ENCODE measurements around the gene LTA4H.

The LTA4H gene

DNA sequence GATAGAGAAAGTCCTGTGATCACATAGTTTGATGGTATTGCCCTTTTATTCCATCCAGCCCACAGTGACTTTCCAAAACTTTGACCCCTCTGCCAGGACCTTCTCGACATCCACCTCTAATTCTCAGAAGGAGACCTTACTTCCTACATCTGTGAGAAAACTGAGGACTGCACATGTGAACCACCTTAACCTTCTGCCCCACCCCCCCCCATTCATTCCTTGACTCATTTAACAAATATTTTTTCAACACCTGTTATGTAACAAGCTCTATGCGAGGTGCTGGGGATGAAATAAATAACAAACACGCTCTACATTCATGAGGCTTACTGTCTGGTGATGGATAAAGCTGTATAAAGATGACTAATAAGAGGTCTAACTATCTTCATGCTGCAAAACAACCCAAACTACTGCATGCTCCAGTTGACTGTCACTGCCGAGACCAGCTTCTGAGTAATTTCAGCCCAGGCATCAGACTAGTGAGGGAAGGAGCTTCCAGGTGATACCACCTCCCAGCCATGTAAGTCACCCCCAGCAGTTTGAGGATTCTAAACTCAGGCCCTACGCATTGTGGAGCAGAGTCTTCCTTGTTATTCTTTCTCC, 37.4 kb downstream of the LTA4H start (continued):
- TF ChIP-seq, protein P1, sequence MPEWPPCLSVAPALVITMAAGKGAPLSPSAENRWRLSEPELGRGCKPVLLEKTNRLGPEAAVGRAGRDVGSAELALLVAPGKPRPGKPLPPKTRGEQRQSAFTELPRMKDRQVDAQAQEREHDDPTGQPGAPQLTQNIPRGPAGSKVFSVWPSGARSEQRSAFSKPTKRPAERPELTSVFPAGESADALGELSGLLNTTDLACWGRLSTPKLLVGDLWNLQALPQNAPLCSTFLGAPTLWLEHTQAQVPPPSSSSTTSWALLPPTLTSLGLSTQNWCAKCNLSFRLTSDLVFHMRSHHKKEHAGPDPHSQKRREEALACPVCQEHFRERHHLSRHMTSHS (tag by site-specific recombination; IDR thresholded peaks at IDR 0.05): no peak
- TF ChIP-seq ZNF555 (tag by site-specific recombination; conservative IDR thresholded peaks at IDR 0.05) (no peak), BCL11A (tag by site-specific recombination; IDR thresholded peaks at IDR 0.05; ENCODE audit: low read depth) (no peak), ZNF596 (tag by site-specific recombination; IDR thresholded peaks at IDR 0.05) (no peak), ZNF146 (tag by site-specific recombination; IDR thresholded peaks at IDR 0.05) (no peak), ZNF670 (tag by site-specific recombination; IDR thresholded peaks at IDR 0.05; ENCODE audit: low read depth) (no peak), ZNF132 (tag by site-specific recombination; IDR thresholded peaks at IDR 0.05; ENCODE audit: borderline replicate concordance) (no peak), ZNF610 (tag by site-specific recombination; IDR thresholded peaks at IDR 0.05; ENCODE audit: borderline replicate concordance) (no peak)
- TF ChIP-seq, protein P2, sequence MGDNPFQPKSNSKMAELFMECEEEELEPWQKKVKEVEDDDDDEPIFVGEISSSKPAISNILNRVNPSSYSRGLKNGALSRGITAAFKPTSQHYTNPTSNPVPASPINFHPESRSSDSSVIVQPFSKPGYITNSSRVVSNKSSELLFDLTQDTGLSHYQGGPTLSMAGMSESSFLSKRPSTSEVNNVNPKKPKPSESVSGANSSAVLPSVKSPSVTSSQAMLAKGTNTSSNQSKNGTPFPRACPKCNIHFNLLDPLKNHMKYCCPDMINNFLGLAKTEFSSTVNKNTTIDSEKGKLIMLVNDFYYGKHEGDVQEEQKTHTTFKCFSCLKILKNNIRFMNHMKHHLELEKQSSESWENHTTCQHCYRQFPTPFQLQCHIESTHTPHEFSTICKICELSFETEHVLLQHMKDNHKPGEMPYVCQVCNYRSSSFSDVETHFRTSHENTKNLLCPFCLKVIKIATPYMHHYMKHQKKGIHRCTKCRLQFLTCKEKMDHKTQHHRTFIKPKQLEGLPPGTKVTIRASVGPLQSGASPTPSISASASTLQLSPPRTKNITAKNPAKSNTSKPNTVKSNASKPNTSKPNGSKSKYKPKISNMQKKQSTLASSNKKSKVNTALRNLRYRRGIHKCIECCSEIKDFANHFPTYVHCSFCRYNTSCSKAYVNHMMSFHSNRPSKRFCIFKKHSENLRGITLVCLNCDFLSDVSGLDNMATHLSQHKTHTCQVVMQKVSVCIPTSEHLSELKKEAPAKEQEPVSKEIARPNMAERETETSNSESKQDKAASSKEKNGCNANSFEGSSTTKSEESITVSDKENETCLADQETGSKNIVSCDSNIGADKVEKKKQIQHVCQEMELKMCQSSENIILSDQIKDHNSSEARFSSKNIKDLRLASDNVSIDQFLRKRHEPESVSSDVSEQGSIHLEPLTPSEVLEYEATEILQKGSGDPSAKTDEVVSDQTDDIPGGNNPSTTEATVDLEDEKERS (tag by site-specific recombination; IDR thresholded peaks at IDR 0.05): no peak
- TF ChIP-seq, protein P3, sequence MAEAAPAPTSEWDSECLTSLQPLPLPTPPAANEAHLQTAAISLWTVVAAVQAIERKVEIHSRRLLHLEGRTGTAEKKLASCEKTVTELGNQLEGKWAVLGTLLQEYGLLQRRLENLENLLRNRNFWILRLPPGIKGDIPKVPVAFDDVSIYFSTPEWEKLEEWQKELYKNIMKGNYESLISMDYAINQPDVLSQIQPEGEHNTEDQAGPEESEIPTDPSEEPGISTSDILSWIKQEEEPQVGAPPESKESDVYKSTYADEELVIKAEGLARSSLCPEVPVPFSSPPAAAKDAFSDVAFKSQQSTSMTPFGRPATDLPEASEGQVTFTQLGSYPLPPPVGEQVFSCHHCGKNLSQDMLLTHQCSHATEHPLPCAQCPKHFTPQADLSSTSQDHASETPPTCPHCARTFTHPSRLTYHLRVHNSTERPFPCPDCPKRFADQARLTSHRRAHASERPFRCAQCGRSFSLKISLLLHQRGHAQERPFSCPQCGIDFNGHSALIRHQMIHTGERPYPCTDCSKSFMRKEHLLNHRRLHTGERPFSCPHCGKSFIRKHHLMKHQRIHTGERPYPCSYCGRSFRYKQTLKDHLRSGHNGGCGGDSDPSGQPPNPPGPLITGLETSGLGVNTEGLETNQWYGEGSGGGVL (tag by site-specific recombination; IDR thresholded peaks at IDR 0.05): no peak
- TF ChIP-seq, protein P4, sequence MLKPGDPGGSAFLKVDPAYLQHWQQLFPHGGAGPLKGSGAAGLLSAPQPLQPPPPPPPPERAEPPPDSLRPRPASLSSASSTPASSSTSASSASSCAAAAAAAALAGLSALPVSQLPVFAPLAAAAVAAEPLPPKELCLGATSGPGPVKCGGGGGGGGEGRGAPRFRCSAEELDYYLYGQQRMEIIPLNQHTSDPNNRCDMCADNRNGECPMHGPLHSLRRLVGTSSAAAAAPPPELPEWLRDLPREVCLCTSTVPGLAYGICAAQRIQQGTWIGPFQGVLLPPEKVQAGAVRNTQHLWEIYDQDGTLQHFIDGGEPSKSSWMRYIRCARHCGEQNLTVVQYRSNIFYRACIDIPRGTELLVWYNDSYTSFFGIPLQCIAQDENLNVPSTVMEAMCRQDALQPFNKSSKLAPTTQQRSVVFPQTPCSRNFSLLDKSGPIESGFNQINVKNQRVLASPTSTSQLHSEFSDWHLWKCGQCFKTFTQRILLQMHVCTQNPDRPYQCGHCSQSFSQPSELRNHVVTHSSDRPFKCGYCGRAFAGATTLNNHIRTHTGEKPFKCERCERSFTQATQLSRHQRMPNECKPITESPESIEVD (tag by site-specific recombination; IDR thresholded peaks at IDR 0.05): no peak

GRCh38 chr12:95997276-95997675, 38.1 kb downstream of the LTA4H start:
- CTCF ChIA-PET: interaction anchor here (0.6 to 5.6 kb wide), 5 partner anchors 10 to 520 kb away, joined by 3 to 58 read pairs (median 9); no protein-coding TSS in a partner anchor
- POLR2A ChIA-PET: no interaction called here
- TF ChIP-seq GLIS1 (tag by site-specific recombination; IDR thresholded peaks at IDR 0.05): no peak
- TF ChIP-seq ZNF555 (tag by site-specific recombination; conservative IDR thresholded peaks at IDR 0.05): no peak
- TF ChIP-seq ZNF501 (tag by site-specific recombination; IDR thresholded peaks at IDR 0.05): no peak
- no peak for TF ChIP-seq ZBTB26 (tag by site-specific recombination; optimal IDR thresholded peaks at IDR 0.05)
- TF ChIP-seq YY2 (tag by site-specific recombination; IDR thresholded peaks at IDR 0.05): no peak
- no peak for TF ChIP-seq ZNF596 (tag by site-specific recombination; IDR thresholded peaks at IDR 0.05)
- TF ChIP-seq ZSCAN23 (tag by site-specific recombination; IDR thresholded peaks at IDR 0.05): no peak
- TF ChIP-seq OVOL3 (tag by site-specific recombination; IDR thresholded peaks at IDR 0.05): no peak
- no peak for TF ChIP-seq HOXA7 (CRISPR knock-in tag; IDR thresholded peaks at IDR 0.05; ENCODE audit: borderline replicate concordance)
- TF ChIP-seq ZNF660 (tag by site-specific recombination; IDR thresholded peaks at IDR 0.05): no peak
- TF ChIP-seq ZNF48 (tag by site-specific recombination; IDR thresholded peaks at IDR 0.05): no peak
- TF ChIP-seq ZBTB49 (tag by site-specific recombination; IDR thresholded peaks at IDR 0.05; ENCODE audit: low read depth): no peak
- no peak for TF ChIP-seq ZBTB1 (tag by site-specific recombination; IDR thresholded peaks at IDR 0.05)
- no peak for TF ChIP-seq ZNF664 (tag by site-specific recombination; IDR thresholded peaks at IDR 0.05)
- TF ChIP-seq ZNF510 (tag by site-specific recombination; IDR thresholded peaks at IDR 0.05; ENCODE audit: insufficient replicate concordance): no peak
- no peak for TF ChIP-seq ZNF433 (tag by site-specific recombination; IDR thresholded peaks at IDR 0.05; ENCODE audit: low read depth)
- TF ChIP-seq MEIS1 (CRISPR knock-in tag; IDR thresholded peaks at IDR 0.05; ENCODE audit: borderline replicate concordance): no peak

More at GRCh38 chr12:95997276-95997675, 38.1 kb downstream of the LTA4H start:
- H3K4me3 ChIP-seq (ENCODE audit: low read depth, low read length): no peak overlapping the region
- no peaks in the 10 kb centered on the region for H3K4me1 ChIP-seq (ENCODE audit: control insufficient read depth, insufficient read depth, low read length)
- no peak overlapping the region for H3K27ac ChIP-seq (ENCODE audit: extremely low read depth, low read depth, low read length)
- peaks cover 8 to 20% of the 10 kb centered on the region in 2 experiments; a peak in 2 of 3 replicates for H3K36me3 ChIP-seq (ENCODE audit: control insufficient read depth in 2 of 2, insufficient read depth in 1 of 2, low read length in 2 of 2)
- no peaks in the 10 kb centered on the region for H3K9me3 ChIP-seq (ENCODE audit: control insufficient read depth, insufficient read depth, low read depth, low read length)

All from HEK293 (cell line).